DND-41 (cell line): ENCODE results near the gene REPS1.

Experiments used
- CTCF ChIP-seq: IDR thresholded peaks from 2 replicates; pipeline ENCODE4 v1.5.1; 2012; ENCODE audit warnings: borderline replicate concordance, low read length, moderate library complexity, mild to moderate bottlenecking; ENCODE audit not compliant: poor library complexity, severe bottlenecking; ENCODE audit errors: extremely low read depth
- EZH2 ChIP-seq: IDR thresholded peaks from 3 replicates; pipeline ENCODE4 v1.6.1; 2012; ENCODE audit warnings: borderline replicate concordance, low read depth, mild to moderate bottlenecking, moderate library complexity, low read length, inconsistent platforms; ENCODE audit not compliant: severe bottlenecking

DNA sequence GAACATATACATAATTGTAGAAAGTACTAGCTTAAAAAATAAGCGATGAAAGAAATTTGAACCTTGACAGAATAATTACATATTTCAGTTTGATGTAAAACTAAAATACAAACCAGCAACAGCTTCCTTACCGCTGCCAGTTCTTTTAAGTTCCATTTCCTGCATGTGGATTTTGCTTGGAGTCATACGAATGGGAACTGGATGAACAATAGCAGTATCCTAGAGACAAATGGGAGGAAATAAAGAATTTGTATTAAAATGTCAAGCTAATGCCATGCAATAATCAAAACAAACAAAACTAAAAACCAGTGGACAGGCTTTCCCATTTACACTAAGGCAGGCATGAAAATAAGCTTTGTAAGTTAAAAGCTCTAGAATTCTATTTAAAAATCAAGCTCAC, 67.1 kb downstream of the REPS1 start:
- TF ChIP-seq CTCF = no peak
- no peak for TF ChIP-seq EZH2
